GM23338 (cell line): ENCODE results near the gene FAT1. TPM values are rescaled to one million over a fixed set of nuclear protein-coding genes. Genes with fewer than 3 reads are reported as not detected.

Experiments
- ATAC-seq: fragments of 200-7000 bp; cut with Tn5 transposase; 3 replicates; pipeline ENCODE4 v1.9.1; 2020
- DNase-seq: peaks from one replicate; pipeline ENCODE4 v3.0.0-alpha.2; 2015; ENCODE audit warnings: low spot score
- H2AFZ ChIP-seq: fragments of 200-600 bp; sonication (generic); 2 replicates; pipeline ENCODE4 v1.8.0; 2016; ENCODE audit warnings: antibody characterized with exemption, mild to moderate bottlenecking, moderate library complexity
- H3F3A ChIP-seq: fragments of 200-600 bp; sonication (generic); replicated peaks from 2 replicates; pipeline ENCODE4 v1.8.0; 2017; ENCODE audit warnings: antibody characterized with exemption, mixed run types, low read depth
- H3K27ac ChIP-seq: fragments of 200-600 bp; sonication (generic); 2 replicates; pipeline ENCODE4 v1.6.1; 2016; ENCODE audit warnings: low read depth
- H3K27me3 ChIP-seq: fragments of 200-600 bp; sonication (generic); 2 replicates; pipeline ENCODE4 v1.8.0; 2016; ENCODE audit warnings: mild to moderate bottlenecking, mixed run types, moderate library complexity; ENCODE audit not compliant: insufficient read depth
- H3K36me3 ChIP-seq: fragments of 200-600 bp; sonication (generic); 2 replicates; pipeline ENCODE4 v1.8.0; 2016; ENCODE audit warnings: mild to moderate bottlenecking; ENCODE audit not compliant: insufficient read depth
- H3K4me1 ChIP-seq: fragments of 200-600 bp; sonication (generic); 2 replicates; pipeline ENCODE4 v1.8.0; 2016; ENCODE audit warnings: mild to moderate bottlenecking, moderate library complexity; ENCODE audit not compliant: insufficient read depth
- H3K4me2 ChIP-seq: fragments of 200-600 bp; sonication (generic); 2 replicates; pipeline ENCODE4 v1.7.1; 2017; ENCODE audit warnings: mixed run types
- H3K4me3 ChIP-seq: fragments of 200-600 bp; sonication (generic); 2 replicates; pipeline ENCODE4 v1.6.1; 2016; ENCODE audit warnings: mixed run types
- H3K79me2 ChIP-seq: fragments of 200-600 bp; sonication (generic); replicated peaks from 2 replicates; pipeline ENCODE4 v1.8.0; 2017; ENCODE audit warnings: mild to moderate bottlenecking; ENCODE audit not compliant: insufficient read depth
- H3K9me2 ChIP-seq: fragments of 200-600 bp; sonication (generic); 2 replicates; pipeline ENCODE4 v1.8.0; 2017; ENCODE audit not compliant: insufficient read depth
- H4K20me1 ChIP-seq: fragments of 200-600 bp; sonication (generic); replicated peaks from 2 replicates; pipeline ENCODE4 v1.8.0; 2017; ENCODE audit warnings: mild to moderate bottlenecking; ENCODE audit not compliant: insufficient read depth
- H3K27ac Mint-ChIP-seq: 2 replicates; pipeline ENCODE4 v1.8.0; 2020; ENCODE audit warnings: inconsistent platforms, mild to moderate bottlenecking, moderate library complexity, mixed read lengths
- H3K27me3 Mint-ChIP-seq: 3 replicates; pipeline ENCODE4 v1.8.0; 2022; ENCODE audit warnings: low read depth, mild to moderate bottlenecking, moderate library complexity, mixed read lengths, inconsistent platforms; ENCODE audit not compliant: insufficient read depth, poor library complexity
- H3K36me3 Mint-ChIP-seq: 3 replicates; pipeline ENCODE4 v1.8.0; 2021; ENCODE audit warnings: low read depth, mild to moderate bottlenecking, inconsistent platforms, moderate library complexity, mixed read lengths
- H3K4me1 Mint-ChIP-seq: 3 replicates; pipeline ENCODE4 v1.8.0; 2020; ENCODE audit warnings: mild to moderate bottlenecking, inconsistent platforms, mixed read lengths
- H3K4me3 Mint-ChIP-seq: 3 replicates; pipeline ENCODE4 v1.8.0; 2021; ENCODE audit warnings: moderate library complexity, mild to moderate bottlenecking, inconsistent platforms, mixed read lengths
- H3K9me3 Mint-ChIP-seq: 3 replicates; pipeline ENCODE4 v1.8.0; 2020; ENCODE audit warnings: moderate library complexity, mild to moderate bottlenecking, inconsistent platforms, mixed read lengths
- CREB1 ChIP-seq: fragments of 250-450 bp; sonication (Bioruptor Pico); IDR thresholded peaks from 2 replicates; pipeline ENCODE4 v1.5.0; 2020; ENCODE audit warnings: low read depth, mild to moderate bottlenecking, moderate library complexity
- CTCF ChIP-seq, 2 experiments: fragments of 200-600 bp in 1 of 2; sonication (generic) in 1 of 2; conservative IDR thresholded peaks; 2 replicates each; pipeline versions ENCODE4 v1.5.1 to v1.6.1; 2016 to 2017; ENCODE audit warnings: antibody characterized with exemption in 2 of 2, low read depth in 2 of 2, mild to moderate bottlenecking in 2 of 2, moderate library complexity in 1 of 2
- EZH2 ChIP-seq: fragments of 200-600 bp; sonication (generic); IDR thresholded peaks from one replicate; pipeline ENCODE4 v1.8.0; 2017; ENCODE audit warnings: antibody characterized with exemption, mild to moderate bottlenecking, low read depth; ENCODE audit not compliant: unreplicated experiment
- EZH2phosphoT487 ChIP-seq: fragments of 200-600 bp; sonication (generic); IDR thresholded peaks from one replicate; pipeline ENCODE4 v1.8.1; 2018; ENCODE audit warnings: antibody characterized with exemption; ENCODE audit not compliant: unreplicated experiment
- JUNB ChIP-seq: IDR thresholded peaks from one replicate; pipeline ENCODE4 v1.6.1; 2016; ENCODE audit warnings: antibody characterized with exemption; ENCODE audit not compliant: unreplicated experiment
- NANOG ChIP-seq: IDR thresholded peaks from 2 replicates; pipeline ENCODE4 v1.6.1; 2016; ENCODE audit warnings: antibody characterized with exemption, borderline replicate concordance
- POLR2AphosphoS5 ChIP-seq: IDR thresholded peaks from 2 replicates; pipeline ENCODE4 v1.6.1; 2016; ENCODE audit warnings: antibody characterized with exemption, low read depth
- REST ChIP-seq: IDR thresholded peaks from one replicate; pipeline ENCODE4 v1.6.1; 2018; ENCODE audit warnings: antibody characterized with exemption; ENCODE audit not compliant: unreplicated experiment
- ZNF114 ChIP-seq: fragments of 250-450 bp; sonication (Bioruptor Pico); IDR thresholded peaks from 2 replicates; pipeline ENCODE4 v1.5.0; 2020; ENCODE audit warnings: mild to moderate bottlenecking, moderate library complexity
- ZNF331 ChIP-seq: fragments of 250-450 bp; sonication (Bioruptor Pico); IDR thresholded peaks from 2 replicates; pipeline ENCODE4 v1.5.0; 2020; ENCODE audit warnings: low read depth, mild to moderate bottlenecking, moderate library complexity
- ZNF462 ChIP-seq: fragments of 250-450 bp; sonication (Bioruptor Pico); IDR thresholded peaks from 2 replicates; pipeline ENCODE4 v1.5.0; 2020; ENCODE audit warnings: mild to moderate bottlenecking, moderate library complexity
- polyA plus RNA-seq: library from polyadenylated mRNA; unstranded; fragments of >200 nt; fragmentation: Nextera tagmentation; extraction: Ambion mirVana; gene quantifications from 2 replicates; pipeline ENCODE4 v1.2.1, GENCODE V29; 2016
- total RNA-seq: library from RNA; depleted of rRNA; stranded (reverse); fragments of >200 nt; shearing (Covaris generic); gene quantifications from 2 replicates; pipeline ENCODE4 v1.2.3, GENCODE V29; 2014

FAT1 gene
- total and polyA plus RNA-seq, 2 experiments from 2014 or later = 37.6 to 137 TPM

- no peak overlapping the region for H3K4me2 ChIP-seq
- H3K4me1 ChIP-seq = no peaks in the 10 kb centered on the region; the same call in 1 of the 2 replicates
- Mint-ChIP-seq H3K27ac (no peak overlapping the region), H3K4me1 (peaks cover 10% of the 10 kb centered on the region; the same call in 2 of the 3 replicates), H3K9me3 (no peaks in the 10 kb centered on the region), H3K36me3 (peaks cover 59% of the 10 kb centered on the region), H3K27me3 (no peaks in the 10 kb centered on the region), H3K4me3 (no peak overlapping the region)
- no peak overlapping the region for H2AFZ ChIP-seq
- no peaks in the 10 kb centered on the region for H4K20me1 ChIP-seq
- ATAC-seq (no peak), DNase-seq (no peak)
- H3K4me3 ChIP-seq = no peak overlapping the region
- no peaks in the 10 kb centered on the region for H3K9me2 ChIP-seq
- TF ChIP-seq EZH2 (no peak), REST (no peak), ZNF114 (no peak), JUNB (no peak), POLR2AphosphoS5 (no peak), CTCF (conservative IDR thresholded peaks at IDR 0.05; ENCODE audit: low read depth in 2 of 2) (no peak), ZNF331 (no peak), EZH2phosphoT487 (no peak), ZNF462 (CRISPR knock-in tag) (no peak), CREB1 (no peak), NANOG (no peak)
- H3K36me3 ChIP-seq = 0 out of 2 replicates have a peak, but pooled peaks cover 14% of the 10 kb centered on the region
- H3K79me2 ChIP-seq = peaks cover 5% of the 10 kb centered on the region; the same call in 1 of the 2 replicates
- no peak overlapping the region for H3K27ac ChIP-seq
- H3K27me3 ChIP-seq = no peaks in the 10 kb centered on the region
- H3F3A ChIP-seq = no peaks in the 10 kb centered on the region
These were observed 135.2 kb downstream of the FAT1 start for GRCh38 chr4:186588503-186588902.
